Suppressor macrophage (primary cell): ENCODE measurements around the gene GPRASP3.
"Not testable (repeated sequence)": the region's sequence is repeated elsewhere in the genome, so short reads cannot be mapped to it uniquely, and the experiment has no call there.

ENCODE experiments used
- DNase-seq, 4 experiments: peaks; one replicate each; pipeline ENCODE4 v3.0.0-alpha.2; 2020 to 2022
- total RNA-seq, 17 experiments: gene quantifications; one replicate each; lab custom pipeline; 2026; ENCODE audit warnings: mixed read lengths in 6 of 17, inconsistent platforms in 3 of 17; lab: John Stamatoyannopoulos, UW

Gene GPRASP3
- total RNA-seq = 0 to 0.44 (median 0) reads per million in 17 experiments

- DNase-seq = peak; percentile 30 to 54 (median 46)
Observed at GRCh38 chrX:102720237-102721168, at the start of gene GPRASP3. Gene GPRASP3 (plus strand): TSS chrX:102720743. CDS start chrX:102748996, 28,253 bp downstream.

- DNase-seq = no peak
Observed at GRCh38 chrX:102672856-102673255, 47.7 kb upstream of the GPRASP3 start.

- DNase-seq = not testable (repeated sequence)
Observed at GRCh38 chrX:102677479-102677878, 43.1 kb upstream of the GPRASP3 start.

- no peak for DNase-seq
Observed at GRCh38 chrX:102684772-102685520, 35.6 kb upstream of the GPRASP3 start.

- DNase-seq = no peak
Observed at GRCh38 chrX:102694749-102695148, 25.8 kb upstream of the GPRASP3 start.

GRCh38 chrX:102696306-102696705 is 24.2 kb upstream of the GPRASP3 start:
- no peak for DNase-seq

- no peak for DNase-seq
Observed at GRCh38 chrX:102697494-102697893, 23.0 kb upstream of the GPRASP3 start.

GRCh38 chrX:102708900-102709299 is 11.6 kb upstream of the GPRASP3 start:
- no peak for DNase-seq

GRCh38 chrX:102711872-102712215 is 8.7 kb upstream of the GPRASP3 start:
- no peak for DNase-seq

GRCh38 chrX:102712216-102712966 is 8.2 kb upstream of the GPRASP3 start, which contains the start of gene GPRASP2:
Gene GPRASP2 (plus strand): TSS chrX:102712448. CDS start chrX:102714870, 2,422 bp downstream.
- DNase-seq = peak in 3 of 4 experiments; percentile 11 to 45 (median 39)

- peak; percentile 5 to 28 (median 19) for DNase-seq
Observed at GRCh38 chrX:102712981-102713625, 7.4 kb upstream of the GPRASP3 start.

GRCh38 chrX:102714994-102715393 is 5.5 kb upstream of the GPRASP3 start:
- DNase-seq = no peak

GRCh38 chrX:102715967-102716366 is 4.6 kb upstream of the GPRASP3 start:
- no peak for DNase-seq

- not testable (repeated sequence) for DNase-seq
Observed at GRCh38 chrX:102721169-102721506, 595 bp downstream of the GPRASP3 start.

- no peak for DNase-seq
Observed at GRCh38 chrX:102723456-102723855, 2.9 kb downstream of the GPRASP3 start.

- DNase-seq = no peak
Observed at GRCh38 chrX:102727761-102728160, 7.2 kb downstream of the GPRASP3 start.

- no peak for DNase-seq
Observed at GRCh38 chrX:102728646-102729045, 8.1 kb downstream of the GPRASP3 start.

GRCh38 chrX:102739657-102740056 is 19.1 kb downstream of the GPRASP3 start:
- no peak for DNase-seq

- DNase-seq = no peak
Observed at GRCh38 chrX:102744307-102744706, 23.8 kb downstream of the GPRASP3 start.

GRCh38 chrX:102745513-102745856 is 24.9 kb downstream of the GPRASP3 start:
- DNase-seq = no peak

- peak; percentile 3 to 44 (median 10) for DNase-seq
Observed at GRCh38 chrX:102745857-102746584, 25.5 kb downstream of the GPRASP3 start.

GRCh38 chrX:102765217-102765616 is 44.7 kb downstream of the GPRASP3 start:
- DNase-seq = no peak
